Measurements from ENCODE around the gene ELF4.

GRCh38 chrX:130020661-130021324 lies 89.5 kb downstream of the ELF4 start:
- no peak for TF ChIP-seq CTCF (conservative IDR thresholded peaks at IDR 0.05 in 1 of 2, IDR thresholded peaks at IDR 0.05 in 1 of 2; ENCODE audit: low read depth in 1 of 2, low read length in 2 of 2)
- no peak for TF ChIP-seq EZH2 (IDR thresholded peaks at IDR 0.05; ENCODE audit: low read length, missing control alignments)
